HS-27A (cell line): ENCODE measurements around the gene THSD4.
"Not testable (repeated sequence)": the region's sequence is repeated elsewhere in the genome, so short reads cannot be mapped to it uniquely, and the experiment has no call there.

ENCODE experiments used
- DNase-seq: peaks from one replicate; pipeline ENCODE4 v3.0.0-alpha.2; 2012; ENCODE audit warnings: low read depth, missing footprints

THSD4 gene

GRCh38 chr15:71149646-71150557, 34.6 kb downstream of the THSD4 start:
- no peak for DNase-seq

GRCh38 chr15:71151081-71151480, 35.8 kb downstream of the THSD4 start:
- DNase-seq = peak; percentile 46

- no peak for DNase-seq
Observed at GRCh38 chr15:71152542-71152941, 37.3 kb downstream of the THSD4 start.

- no peak for DNase-seq
Observed at GRCh38 chr15:71153823-71154524, 38.7 kb downstream of the THSD4 start.

- no peak for DNase-seq
Observed at GRCh38 chr15:71154607-71155200, 39.4 kb downstream of the THSD4 start.

- DNase-seq = no peak
Observed at GRCh38 chr15:71155534-71155933, 40.3 kb downstream of the THSD4 start.

GRCh38 chr15:71160976-71161375, 45.7 kb downstream of the THSD4 start:
- no peak for DNase-seq

GRCh38 chr15:71162309-71162708, 47.0 kb downstream of the THSD4 start:
- no peak for DNase-seq

GRCh38 chr15:71164606-71165005, 49.3 kb downstream of the THSD4 start:
- not testable (repeated sequence) for DNase-seq

- no peak for DNase-seq
Observed at GRCh38 chr15:71167445-71168165, 52.3 kb downstream of the THSD4 start.

- no peak for DNase-seq
Observed at GRCh38 chr15:71168166-71168834, 53.0 kb downstream of the THSD4 start.

GRCh38 chr15:71170163-71170562, 54.9 kb downstream of the THSD4 start:
- no peak for DNase-seq

GRCh38 chr15:71171195-71171594, 55.9 kb downstream of the THSD4 start:
- no peak for DNase-seq

GRCh38 chr15:71174360-71174759, 59.1 kb downstream of the THSD4 start:
- DNase-seq = not testable (repeated sequence)

GRCh38 chr15:71180986-71181853, 65.9 kb downstream of the THSD4 start:
- no peak for DNase-seq

- DNase-seq = no peak
Observed at GRCh38 chr15:71182522-71182921, 67.3 kb downstream of the THSD4 start.

GRCh38 chr15:71183063-71183462, 67.8 kb downstream of the THSD4 start:
- DNase-seq = no peak

- no peak for DNase-seq
Observed at GRCh38 chr15:71185706-71186105, 70.4 kb downstream of the THSD4 start.

GRCh38 chr15:71186267-71186666, 71.0 kb downstream of the THSD4 start:
- DNase-seq = no peak

- DNase-seq = no peak
Observed at GRCh38 chr15:71187078-71187477, 71.8 kb downstream of the THSD4 start.

GRCh38 chr15:71187526-71187925, 72.3 kb downstream of the THSD4 start:
- no peak for DNase-seq
